Transverse colon (tissue), 4 donors: Measurements from ENCODE around the gene TMEM190.

Experiments used
- POLR2AphosphoS5 ChIP-seq, 3 donors: sonication (generic); formaldehyde crosslinking; IDR thresholded peaks; one replicate each; pipeline ENCODE4 v1.6.1; 2016; ENCODE audit warnings: antibody characterized with exemption in 3 of 3
- TF ChIP-seq, protein P1 (sequence below), 5 experiments: fragments of 200-600 bp in 3 of 5; fragments of 450-650 bp in 2 of 5; sonication (generic) in 3 of 5; IDR thresholded peaks; 1 replicate in 2 of 5; 2 replicates in 3 of 5; pipeline ENCODE4 v1.5.1; 2016 to 2017; ENCODE audit warnings: antibody characterized with exemption in 5 of 5, inconsistent platforms in 3 of 5, mild to moderate bottlenecking in 2 of 5, moderate library complexity in 1 of 5

DNA sequence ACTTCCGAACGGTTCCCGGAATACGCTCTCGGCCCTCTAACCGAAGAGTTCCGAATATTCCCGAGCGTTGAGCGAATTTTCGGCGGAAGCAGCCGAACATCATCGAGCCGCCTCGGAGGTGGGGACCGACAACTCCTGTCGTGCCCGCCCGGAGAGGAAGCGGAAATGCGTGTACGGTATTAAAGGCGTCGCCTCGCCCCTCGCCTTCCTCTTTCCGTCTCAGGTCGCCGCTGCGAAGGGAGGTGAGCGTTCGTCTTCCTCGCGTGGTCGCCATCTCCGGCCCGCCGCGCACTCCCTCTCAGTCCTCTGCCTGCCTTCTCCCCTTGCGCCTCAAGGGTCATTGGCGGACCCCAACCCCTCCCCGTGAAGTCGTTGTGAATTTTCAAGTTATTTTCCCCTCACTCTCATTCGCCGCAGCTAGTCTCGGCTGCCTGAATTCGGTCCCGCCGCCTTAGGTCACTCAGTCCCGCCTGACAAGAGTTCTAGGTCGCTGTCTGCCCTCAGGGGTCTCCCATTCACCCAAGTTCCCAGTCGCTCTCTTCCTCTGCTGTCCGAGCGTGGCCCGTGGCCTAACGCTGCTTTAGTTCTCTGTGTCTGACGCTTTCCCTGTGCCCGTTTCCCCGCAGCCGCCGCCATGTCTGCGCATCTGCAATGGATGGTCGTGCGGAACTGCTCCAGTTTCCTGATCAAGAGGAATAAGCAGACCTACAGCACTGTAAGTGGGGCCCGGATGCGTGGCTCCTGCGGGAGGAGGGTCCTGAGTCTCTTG lies 9.3 kb downstream of the TMEM190 start, which contains the start of gene RPL28:
- TF ChIP-seq POLR2AphosphoS5 (IDR thresholded peaks at IDR 0.05), result peak; percentile 99 to 100 (median 100)
- TF ChIP-seq, protein P1, sequence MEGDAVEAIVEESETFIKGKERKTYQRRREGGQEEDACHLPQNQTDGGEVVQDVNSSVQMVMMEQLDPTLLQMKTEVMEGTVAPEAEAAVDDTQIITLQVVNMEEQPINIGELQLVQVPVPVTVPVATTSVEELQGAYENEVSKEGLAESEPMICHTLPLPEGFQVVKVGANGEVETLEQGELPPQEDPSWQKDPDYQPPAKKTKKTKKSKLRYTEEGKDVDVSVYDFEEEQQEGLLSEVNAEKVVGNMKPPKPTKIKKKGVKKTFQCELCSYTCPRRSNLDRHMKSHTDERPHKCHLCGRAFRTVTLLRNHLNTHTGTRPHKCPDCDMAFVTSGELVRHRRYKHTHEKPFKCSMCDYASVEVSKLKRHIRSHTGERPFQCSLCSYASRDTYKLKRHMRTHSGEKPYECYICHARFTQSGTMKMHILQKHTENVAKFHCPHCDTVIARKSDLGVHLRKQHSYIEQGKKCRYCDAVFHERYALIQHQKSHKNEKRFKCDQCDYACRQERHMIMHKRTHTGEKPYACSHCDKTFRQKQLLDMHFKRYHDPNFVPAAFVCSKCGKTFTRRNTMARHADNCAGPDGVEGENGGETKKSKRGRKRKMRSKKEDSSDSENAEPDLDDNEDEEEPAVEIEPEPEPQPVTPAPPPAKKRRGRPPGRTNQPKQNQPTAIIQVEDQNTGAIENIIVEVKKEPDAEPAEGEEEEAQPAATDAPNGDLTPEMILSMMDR (IDR thresholded peaks at IDR 0.05), result peak in 1 of 5 experiments; percentile 13
